Mammary epithelial cell (primary cell): Measurements from ENCODE around the gene C1QTNF12.

Experiments
- CTCF ChIP-seq, 2 donors: IDR thresholded peaks in 1 of 2; conservative IDR thresholded peaks in 1 of 2; 2 replicates each; pipeline ENCODE4 v1.5.1; 2011 to 2012; ENCODE audit warnings: inconsistent platforms in 2 of 2, low read length in 2 of 2, mild to moderate bottlenecking in 2 of 2, control low read depth in 1 of 2, low read depth in 1 of 2; ENCODE audit not compliant: insufficient read depth in 1 of 2; ENCODE audit errors: extremely low read depth in 1 of 2
- EZH2 ChIP-seq: IDR thresholded peaks from 2 replicates; pipeline ENCODE4 v1.6.1; 2012; ENCODE audit warnings: low read length, inconsistent platforms, borderline replicate concordance

- TF ChIP-seq EZH2 (no peak), CTCF (conservative IDR thresholded peaks at IDR 0.05 in 1 of 2, IDR thresholded peaks at IDR 0.05 in 1 of 2; ENCODE audit: extremely low read depth in 1 of 2, insufficient read depth in 1 of 2, low read depth in 1 of 2, low read length in 2 of 2) (no peak)
Observed at GRCh38 chr1:1225238-1225845, 21.2 kb downstream of the C1QTNF12 start.
